DND-41 (cell line): Measurements from ENCODE around the gene FAM120A.

Experiments
- ATAC-seq: fragments of 200-7000 bp; cut with Tn5 transposase; 3 replicates; pipeline ENCODE4 v1.9.1; 2021; ENCODE audit warnings: low read depth; ENCODE audit not compliant: insufficient read depth
- DNase-seq: peaks from one replicate; pipeline ENCODE4 v3.0.0-alpha.2; 2020
- H2AFZ ChIP-seq: 2 replicates; pipeline ENCODE4 v1.6.0; 2012; ENCODE audit warnings: low read depth, low read length
- H3K27ac ChIP-seq: 2 replicates; pipeline ENCODE4 v1.5.1; 2012; ENCODE audit warnings: low read length, inconsistent platforms
- H3K27me3 ChIP-seq: fragments of 200-600 bp; sonication (generic); 2 replicates; pipeline ENCODE4 v1.6.0; 2012; ENCODE audit warnings: low read length, mild to moderate bottlenecking, inconsistent platforms; ENCODE audit not compliant: insufficient read depth, poor library complexity
- H3K36me3 ChIP-seq: 2 replicates; pipeline ENCODE4 v1.5.1; 2012; ENCODE audit warnings: low read length, inconsistent platforms; ENCODE audit not compliant: insufficient read depth
- H3K4me1 ChIP-seq: 2 replicates; pipeline ENCODE4 v1.5.1; 2012; ENCODE audit warnings: mild to moderate bottlenecking, low read length; ENCODE audit not compliant: insufficient read depth
- H3K4me2 ChIP-seq: 2 replicates; pipeline ENCODE4 v1.6.0; 2012; ENCODE audit warnings: mild to moderate bottlenecking, moderate library complexity, low read length, inconsistent platforms; ENCODE audit not compliant: insufficient read depth
- H3K4me3 ChIP-seq, 2 experiments: fragments of 200-600 bp in 1 of 2; shearing (Covaris generic) in 1 of 2; 2 replicates each; pipeline ENCODE4 v1.5.1; 2012 to 2016; ENCODE audit warnings: inconsistent platforms in 2 of 2, low read length in 2 of 2, mild to moderate bottlenecking in 2 of 2, low read depth in 1 of 2, moderate library complexity in 1 of 2
- H3K79me2 ChIP-seq: 2 replicates; pipeline ENCODE4 v1.6.0; 2012; ENCODE audit warnings: low read length, inconsistent platforms; ENCODE audit not compliant: insufficient read depth
- H3K9ac ChIP-seq: 2 replicates; pipeline ENCODE4 v1.6.0; 2012; ENCODE audit warnings: low read depth, mild to moderate bottlenecking, inconsistent platforms, low read length, moderate library complexity
- H3K9me3 ChIP-seq: 2 replicates; pipeline ENCODE4 v1.5.1; 2012; ENCODE audit warnings: low read length, moderate library complexity, mild to moderate bottlenecking, inconsistent platforms; ENCODE audit not compliant: insufficient read depth, severe bottlenecking
- H4K20me1 ChIP-seq: 2 replicates; pipeline ENCODE4 v1.6.0; 2012; ENCODE audit warnings: low read length; ENCODE audit not compliant: insufficient read depth
- CTCF ChIP-seq: IDR thresholded peaks from 2 replicates; pipeline ENCODE4 v1.5.1; 2012; ENCODE audit warnings: borderline replicate concordance, low read length, moderate library complexity, mild to moderate bottlenecking; ENCODE audit not compliant: poor library complexity, severe bottlenecking; ENCODE audit errors: extremely low read depth
- EZH2 ChIP-seq: IDR thresholded peaks from 3 replicates; pipeline ENCODE4 v1.6.1; 2012; ENCODE audit warnings: borderline replicate concordance, low read depth, mild to moderate bottlenecking, moderate library complexity, low read length, inconsistent platforms; ENCODE audit not compliant: severe bottlenecking

The FAM120A gene

DNA sequence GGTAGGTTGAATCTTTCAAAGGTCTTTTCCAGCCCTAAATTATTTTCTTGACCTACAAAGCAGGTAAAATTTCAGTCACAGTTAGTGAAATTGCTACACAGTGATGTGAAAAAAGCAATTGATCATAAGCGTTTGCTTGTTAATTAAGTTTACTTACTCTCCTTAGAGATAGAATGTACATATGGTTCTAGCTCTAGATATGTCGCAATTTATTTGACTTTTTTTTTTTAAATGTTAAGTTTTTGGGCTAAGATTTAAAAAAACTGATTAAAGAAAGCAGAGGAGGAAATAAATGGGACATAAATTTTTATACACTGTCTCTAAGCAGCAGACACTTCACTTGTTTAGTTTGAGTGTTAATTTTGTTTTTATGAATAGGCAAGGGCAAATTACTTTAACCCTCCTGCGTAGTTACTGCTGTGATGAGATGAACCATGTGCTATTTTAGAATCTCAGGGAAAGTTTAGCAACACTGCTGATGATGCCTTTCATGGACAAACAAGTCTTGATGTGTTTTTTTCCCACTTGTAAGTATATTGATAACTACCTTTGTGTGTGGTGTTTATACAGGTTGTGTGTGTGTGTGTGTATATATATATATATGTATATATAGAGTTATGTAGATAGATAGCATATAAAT lies 40.2 kb downstream of the FAM120A start:
- peaks cover 84% of the 10 kb centered on the region for H3K36me3 ChIP-seq
- no peak for DNase-seq
- no peak overlapping the region for H2AFZ ChIP-seq
- H3K27me3 ChIP-seq = no peaks in the 10 kb centered on the region
- H3K9me3 ChIP-seq = no peaks in the 10 kb centered on the region
- peaks cover 86% of the 10 kb centered on the region for H3K79me2 ChIP-seq
- ATAC-seq = no peak
- no peak overlapping the region for H3K27ac ChIP-seq
- peaks cover 42% of the 10 kb centered on the region for H4K20me1 ChIP-seq
- TF ChIP-seq EZH2 = no peak
- no peak for TF ChIP-seq CTCF
- H3K4me2 ChIP-seq = no peak overlapping the region
- H3K4me3 ChIP-seq = no peak overlapping the region
- no peaks in the 10 kb centered on the region; the same call in 1 of the 2 replicates for H3K4me1 ChIP-seq
- H3K9ac ChIP-seq = no peak overlapping the region

DNA sequence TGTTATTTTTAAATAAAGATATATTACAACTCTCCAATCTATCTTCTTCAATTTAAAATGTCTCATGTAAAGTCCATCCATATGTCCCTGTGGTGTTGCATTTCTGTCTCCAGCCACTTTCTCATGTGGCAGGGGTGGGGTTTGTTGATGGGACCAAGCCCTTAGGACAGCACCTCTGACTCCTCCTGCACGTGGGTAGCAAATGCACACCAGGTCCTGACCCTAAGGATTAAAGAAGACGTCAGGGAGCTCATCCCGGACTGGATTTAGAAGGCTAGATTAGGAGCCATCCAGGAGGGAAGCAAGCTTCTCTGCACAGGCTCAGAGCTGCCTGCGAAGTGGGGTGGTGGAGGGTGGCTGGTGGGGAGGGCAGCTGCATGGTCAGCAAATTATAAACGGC lies 40.8 kb downstream of the FAM120A start:
- Histone ChIP-seq H3K27me3 (no peaks in the 10 kb centered on the region), H3K27ac (no peak overlapping the region), H3K9ac (no peak overlapping the region), H3K4me3 (no peak overlapping the region), H4K20me1 (peaks cover 42% of the 10 kb centered on the region), H3K79me2 (peaks cover 85% of the 10 kb centered on the region), H3K9me3 (no peaks in the 10 kb centered on the region), H3K4me1 (no peaks in the 10 kb centered on the region; the same call in none of the 2 replicates), H3K36me3 (peaks cover 88% of the 10 kb centered on the region), H2AFZ (no peak overlapping the region), H3K4me2 (no peak overlapping the region)
- no peak for DNase-seq
- TF ChIP-seq CTCF = no peak
- no peak for TF ChIP-seq EZH2
- no peak for ATAC-seq

GRCh38 chr9:93493949-93494348 lies 42.5 kb downstream of the FAM120A start:
- peaks cover 69% of the 10 kb centered on the region for H3K79me2 ChIP-seq

More at GRCh38 chr9:93493949-93494348, 42.5 kb downstream of the FAM120A start:
- DNase-seq (no peak), ATAC-seq (no peak)
- TF ChIP-seq CTCF (no peak), EZH2 (no peak)
- Histone ChIP-seq H3K4me2 (no peak overlapping the region), H2AFZ (no peak overlapping the region), H4K20me1 (peaks cover 34% of the 10 kb centered on the region), H3K27me3 (no peaks in the 10 kb centered on the region), H3K4me3 (no peak overlapping the region), H3K36me3 (peaks cover 89% of the 10 kb centered on the region), H3K27ac (no peak overlapping the region), H3K9ac (no peak overlapping the region), H3K9me3 (no peaks in the 10 kb centered on the region), H3K4me1 (peaks cover 7% of the 10 kb centered on the region)
